ENCODE data around the gene FNDC10.

DNA sequence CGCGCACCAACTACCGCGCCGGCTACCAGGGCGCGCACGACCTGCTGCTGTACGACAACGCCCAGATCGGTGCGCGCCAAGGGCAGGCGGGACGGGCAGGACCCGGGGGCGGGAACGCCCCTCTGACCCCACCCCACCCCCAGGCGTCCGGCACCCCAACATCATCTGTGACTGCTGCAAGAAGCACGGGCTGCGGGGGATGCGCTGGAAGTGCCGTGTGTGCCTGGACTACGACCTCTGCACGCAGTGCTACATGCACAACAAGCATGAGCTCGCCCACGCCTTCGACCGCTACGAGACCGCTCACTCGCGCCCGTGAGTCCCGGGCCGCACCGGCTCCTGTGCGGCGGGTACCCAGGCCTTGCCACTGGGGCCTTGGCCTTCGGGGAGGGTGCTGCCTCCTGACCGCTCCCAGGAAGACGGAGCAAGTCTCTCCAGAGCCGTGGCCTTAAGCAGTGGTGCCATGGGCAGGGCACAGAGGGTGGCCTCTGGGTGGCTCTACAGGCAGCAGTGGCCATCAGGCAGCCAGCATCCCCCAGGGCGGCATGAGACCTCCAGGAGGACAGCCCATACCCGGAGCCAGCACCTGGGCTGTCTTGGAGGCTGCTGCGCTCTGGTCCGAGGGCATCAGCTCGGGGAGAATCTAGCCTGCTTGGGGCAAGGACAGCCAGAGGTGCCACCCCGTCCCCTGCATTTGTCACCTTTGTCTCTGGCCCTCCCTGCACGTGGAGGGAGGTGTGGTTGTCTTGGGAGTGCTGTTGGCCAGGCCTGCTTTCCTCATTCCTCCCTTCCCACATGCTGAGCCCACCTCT, 23.9 kb upstream of the FNDC10 start:
- no peak for TF ChIP-seq HDGF (IDR thresholded peaks at IDR 0.05; ENCODE audit: borderline replicate concordance)
- TF ChIP-seq FOXM1 (IDR thresholded peaks at IDR 0.05; ENCODE audit: borderline replicate concordance), result no peak
- TF ChIP-seq SUZ12 (IDR thresholded peaks at IDR 0.05), result no peak
- no peak for TF ChIP-seq ELF4 (IDR thresholded peaks at IDR 0.05)
- no peak for TF ChIP-seq FOXK2 (IDR thresholded peaks at IDR 0.05)
- TF ChIP-seq ARNT (IDR thresholded peaks at IDR 0.05), result no peak
- TF ChIP-seq LEF1 (IDR thresholded peaks at IDR 0.05; ENCODE audit: borderline replicate concordance), result no peak
- no peak for TF ChIP-seq CTBP1 (IDR thresholded peaks at IDR 0.05; ENCODE audit: borderline replicate concordance)
- TF ChIP-seq FOXA1 (IDR thresholded peaks at IDR 0.05), result no peak

Data from HEK293T (cell line).